T-helper 22 cell (primary cell): Measurements from ENCODE around the gene COX18.

Experiments used
- DNase-seq: peaks from one replicate; pipeline ENCODE4 v3.0.0-alpha.2; 2020; ENCODE audit warnings: low read depth

COX18 gene

DNA sequence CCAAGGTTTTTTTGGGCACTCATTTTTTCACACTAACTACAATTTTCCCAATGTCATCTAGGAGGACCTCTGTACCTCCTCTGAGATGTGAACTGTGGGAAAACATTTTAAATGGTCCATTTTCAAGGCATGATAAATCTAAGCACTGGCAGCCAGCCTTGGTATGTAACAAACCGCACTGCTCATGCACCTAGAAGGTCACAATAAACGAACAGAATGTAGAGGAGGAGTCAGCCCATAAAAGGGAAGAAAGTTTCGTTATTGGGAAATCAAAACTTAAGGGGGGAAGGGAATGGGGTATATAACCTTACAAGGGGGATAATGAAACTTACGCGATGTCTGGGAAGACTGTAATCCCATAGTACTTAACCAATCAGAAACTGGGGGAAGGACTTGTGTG is 16.4 kb downstream of the COX18 start:
- no peak for DNase-seq

DNA sequence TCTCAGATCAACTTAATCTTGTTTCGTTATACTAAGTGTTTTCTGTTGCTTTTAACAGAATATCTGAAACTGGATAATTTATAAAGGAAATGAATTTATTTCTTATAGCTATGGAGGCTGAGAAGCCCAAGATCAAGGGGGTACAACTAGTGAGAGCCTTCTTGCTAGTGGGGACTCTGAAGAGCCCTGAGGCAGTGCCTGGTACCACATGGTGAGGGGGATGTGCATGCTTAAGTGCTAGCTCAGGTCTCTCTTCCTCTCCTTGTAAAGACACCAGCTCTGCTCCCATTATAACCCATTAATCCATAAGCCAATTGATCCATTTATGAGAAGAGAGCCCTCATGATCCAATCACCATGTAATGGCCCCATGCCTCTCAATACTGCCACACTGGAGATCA is 17.9 kb downstream of the COX18 start:
- no peak for DNase-seq

DNA sequence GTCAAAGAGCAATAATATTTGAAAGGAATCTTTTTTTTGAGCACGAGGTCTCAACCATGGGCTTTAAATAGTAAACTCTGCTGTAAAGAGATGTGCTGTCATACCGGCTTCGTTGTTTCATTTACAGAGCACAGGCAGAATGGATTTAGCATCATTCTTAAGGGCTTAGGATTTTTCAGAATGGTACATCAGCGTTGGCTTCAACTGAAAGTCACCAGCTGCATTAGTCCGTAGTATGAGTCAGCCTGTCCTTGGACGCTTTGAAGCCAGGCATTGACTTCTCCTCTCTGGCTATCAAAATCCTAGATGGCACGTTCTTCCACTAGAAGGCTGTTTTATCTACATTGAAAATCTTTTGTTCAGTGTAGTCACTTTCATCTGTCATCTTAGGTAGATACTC is 23.6 kb downstream of the COX18 start:
- DNase-seq, result no peak

DNA sequence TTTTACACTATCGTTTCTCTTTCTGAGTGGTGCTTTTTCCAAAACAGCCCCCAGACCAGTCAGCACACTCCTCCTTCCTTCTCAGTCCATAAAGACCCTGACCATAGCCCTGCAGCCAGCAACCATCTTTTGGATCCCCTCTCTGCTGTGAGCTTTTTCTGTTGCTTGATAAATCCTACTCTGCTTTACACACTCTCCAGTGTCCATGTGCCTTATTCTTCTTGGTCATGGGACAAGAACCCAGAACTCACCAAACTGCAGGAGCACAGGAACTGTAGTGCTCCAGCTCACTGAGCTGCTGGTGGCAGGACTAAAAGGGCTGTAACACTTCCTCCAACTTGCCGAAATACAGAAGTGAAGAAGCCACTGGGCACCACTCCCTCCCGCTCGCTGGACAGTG is 32.5 kb downstream of the COX18 start:
- no peak for DNase-seq

DNA sequence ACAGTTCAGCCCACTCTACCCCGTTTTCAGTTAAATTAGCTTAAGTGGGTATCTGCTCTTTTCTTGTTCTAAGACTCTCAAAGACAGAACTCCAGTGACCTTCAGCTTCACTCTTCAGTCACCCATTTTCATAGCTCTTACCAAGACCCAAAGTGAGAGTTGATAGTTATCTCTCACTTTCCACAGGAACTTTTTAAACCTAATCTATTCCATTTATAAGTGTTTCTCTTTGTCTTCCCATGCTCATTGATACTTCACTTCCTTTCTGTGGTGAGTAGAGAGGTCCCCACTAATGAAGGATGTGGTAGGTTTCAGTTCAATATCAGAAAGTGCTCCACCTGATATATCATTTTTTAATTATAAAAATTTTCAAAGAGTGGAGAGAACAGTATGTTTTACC is 33.4 kb downstream of the COX18 start:
- no peak for DNase-seq

DNA sequence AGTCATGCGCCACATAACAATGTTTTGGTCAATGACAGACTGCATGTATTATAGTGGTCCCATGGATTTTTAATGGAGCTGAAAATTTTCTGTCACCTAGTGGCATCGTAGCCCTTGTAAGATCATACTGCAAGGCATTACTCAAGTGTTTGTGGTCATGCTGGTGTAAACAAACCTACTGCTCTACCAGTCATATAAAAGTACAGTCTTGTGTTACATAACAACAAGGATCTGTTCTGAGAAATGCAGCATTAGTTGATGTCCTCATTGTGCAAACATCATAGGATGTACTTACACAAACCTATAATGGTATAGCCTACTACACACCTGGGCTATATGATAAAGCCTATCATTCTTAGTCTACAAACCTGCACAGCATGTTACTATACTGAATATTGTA is 34.6 kb downstream of the COX18 start:
- no peak for DNase-seq

DNA sequence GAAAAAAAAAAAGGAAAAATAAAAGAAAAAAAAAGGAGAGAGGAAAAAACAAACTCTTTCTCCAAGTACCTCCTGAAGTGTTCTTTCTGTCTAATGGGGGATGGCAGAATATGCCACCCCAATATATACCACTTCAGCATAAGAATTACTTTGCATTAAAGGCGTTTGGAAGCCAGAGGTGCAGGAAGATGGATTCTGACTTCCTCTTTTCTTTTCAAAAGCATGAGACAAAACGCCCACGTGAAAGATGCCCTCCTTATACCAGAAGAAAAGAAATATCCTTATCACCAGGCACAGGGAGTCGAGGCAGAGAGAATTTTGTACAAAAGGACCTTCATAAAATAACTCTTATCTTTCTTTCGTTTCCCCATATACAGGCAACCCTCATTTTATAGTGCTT is 40.9 kb downstream of the COX18 start:
- DNase-seq, result no peak

DNA sequence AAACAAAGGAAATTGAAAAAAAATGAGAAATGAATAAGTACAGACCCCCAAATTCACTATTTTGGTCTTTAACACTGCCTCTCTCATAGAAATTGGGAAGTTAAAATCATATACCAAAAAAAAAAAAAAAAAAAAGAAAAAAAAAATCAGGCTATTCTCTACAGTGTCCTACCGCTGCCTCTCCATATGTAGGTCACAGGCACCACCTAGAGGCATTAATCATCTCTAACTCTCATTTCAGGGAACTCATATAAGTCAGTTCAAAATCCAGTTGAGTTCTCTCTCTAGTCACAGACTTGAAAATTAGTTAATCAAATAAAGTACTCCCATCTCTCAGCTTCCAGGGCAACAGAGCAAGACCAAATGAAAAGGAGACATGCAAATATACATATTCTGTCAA is 47.9 kb downstream of the COX18 start:
- DNase-seq, result no peak

DNA sequence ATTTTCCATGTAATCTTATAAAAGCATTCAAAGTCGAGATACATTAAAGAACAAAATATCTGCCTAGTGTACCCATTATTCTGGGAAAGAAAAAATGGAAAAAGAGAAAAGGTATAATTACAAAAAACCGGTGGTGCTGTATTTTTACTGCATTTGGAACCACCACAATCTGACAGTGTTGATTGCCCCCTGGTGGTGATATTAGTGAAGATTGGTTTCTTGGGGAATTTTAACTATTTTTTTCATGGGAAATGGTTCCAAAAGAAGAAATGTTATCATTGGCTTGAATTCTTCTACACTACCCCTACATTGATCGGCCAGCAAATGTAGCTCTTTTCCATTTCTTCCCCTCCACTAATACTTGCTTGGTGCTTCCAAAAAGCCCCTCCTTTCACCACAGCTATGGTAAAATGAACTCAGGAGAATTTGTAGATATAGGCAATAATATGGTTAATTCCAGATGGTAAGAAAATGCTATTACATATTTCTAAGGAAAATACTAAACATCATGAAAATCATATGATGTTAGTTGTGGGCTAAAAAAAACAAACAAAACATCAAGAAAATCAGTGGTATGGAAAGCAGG is 50.0 kb downstream of the COX18 start:
- DNase-seq, result no peak

DNA sequence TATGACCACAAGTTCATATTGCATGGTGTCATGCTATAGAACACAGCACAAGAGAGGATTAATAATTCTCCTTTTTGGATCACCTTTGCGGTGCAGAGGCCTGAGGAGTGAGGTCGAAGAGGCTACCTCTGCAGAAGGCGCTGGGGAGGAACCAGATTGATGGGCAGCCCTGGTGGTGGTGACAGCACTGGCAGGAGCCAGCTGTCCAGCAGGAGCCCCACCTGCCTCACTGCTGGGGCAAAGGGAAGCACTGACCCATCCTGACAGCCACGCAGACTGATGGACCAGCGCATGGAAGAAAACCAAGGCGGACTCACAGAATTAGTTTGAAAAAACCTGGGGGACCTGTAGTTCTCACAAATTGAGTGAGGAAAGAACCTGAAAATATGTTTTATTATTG is 50.9 kb downstream of the COX18 start:
- no peak for DNase-seq

DNA sequence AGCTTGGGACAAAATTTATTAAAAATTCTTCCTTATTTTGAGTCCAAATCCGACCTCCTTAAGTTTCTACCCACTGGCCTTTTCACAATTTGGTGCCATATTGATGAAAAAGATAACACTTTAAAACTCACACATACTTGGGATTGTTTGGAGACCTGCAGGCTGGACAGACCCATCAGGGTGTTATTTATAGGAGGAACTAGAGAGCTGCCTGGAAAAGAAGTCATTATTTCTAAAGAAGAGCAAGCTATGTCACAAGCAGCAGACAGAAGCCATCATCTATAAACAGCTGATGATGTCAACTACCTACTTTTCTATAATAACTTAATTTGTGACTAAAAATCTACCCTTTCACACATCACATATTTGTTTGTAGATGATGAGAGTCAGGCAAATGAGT is 56.2 kb downstream of the COX18 start:
- no peak for DNase-seq

DNA sequence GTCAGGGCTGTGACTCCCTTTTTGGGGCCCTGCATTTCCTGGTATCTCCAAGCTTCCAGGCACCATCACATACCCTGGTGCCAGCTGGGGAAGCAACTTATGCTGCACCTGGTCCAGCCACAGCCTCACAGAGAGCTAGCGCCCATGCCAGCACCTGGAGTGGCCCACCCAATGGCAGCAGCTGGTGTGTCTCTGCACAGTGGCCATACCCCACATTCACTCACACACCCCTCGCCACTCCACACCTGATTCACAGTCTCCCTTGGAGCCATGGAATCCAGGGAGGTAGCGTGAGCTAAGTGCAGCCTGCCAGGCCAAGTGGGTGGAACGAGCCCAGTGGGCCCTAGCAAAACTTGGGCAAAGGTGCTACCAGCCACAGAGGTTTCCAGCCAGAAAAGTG is 56.8 kb downstream of the COX18 start:
- no peak for DNase-seq

DNA sequence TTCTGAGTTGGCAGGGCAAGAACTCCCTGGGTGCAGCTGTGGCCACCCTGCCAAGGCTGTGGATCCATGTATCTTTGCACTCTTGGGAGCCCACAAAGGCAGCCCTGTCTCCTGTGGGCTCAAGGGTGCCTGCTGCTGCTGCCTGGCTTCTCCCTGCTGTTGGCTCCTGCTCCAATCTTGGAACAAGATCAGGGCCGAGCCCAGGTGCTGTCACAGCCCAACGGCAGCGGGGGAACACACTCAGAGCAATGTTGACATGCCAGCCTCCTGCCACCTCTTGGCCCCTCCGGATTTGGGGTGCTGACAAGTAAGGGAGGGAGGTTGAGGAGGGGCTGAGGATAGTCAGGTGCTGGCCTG is 57.9 kb downstream of the COX18 start:
- DNase-seq, result no peak

DNA sequence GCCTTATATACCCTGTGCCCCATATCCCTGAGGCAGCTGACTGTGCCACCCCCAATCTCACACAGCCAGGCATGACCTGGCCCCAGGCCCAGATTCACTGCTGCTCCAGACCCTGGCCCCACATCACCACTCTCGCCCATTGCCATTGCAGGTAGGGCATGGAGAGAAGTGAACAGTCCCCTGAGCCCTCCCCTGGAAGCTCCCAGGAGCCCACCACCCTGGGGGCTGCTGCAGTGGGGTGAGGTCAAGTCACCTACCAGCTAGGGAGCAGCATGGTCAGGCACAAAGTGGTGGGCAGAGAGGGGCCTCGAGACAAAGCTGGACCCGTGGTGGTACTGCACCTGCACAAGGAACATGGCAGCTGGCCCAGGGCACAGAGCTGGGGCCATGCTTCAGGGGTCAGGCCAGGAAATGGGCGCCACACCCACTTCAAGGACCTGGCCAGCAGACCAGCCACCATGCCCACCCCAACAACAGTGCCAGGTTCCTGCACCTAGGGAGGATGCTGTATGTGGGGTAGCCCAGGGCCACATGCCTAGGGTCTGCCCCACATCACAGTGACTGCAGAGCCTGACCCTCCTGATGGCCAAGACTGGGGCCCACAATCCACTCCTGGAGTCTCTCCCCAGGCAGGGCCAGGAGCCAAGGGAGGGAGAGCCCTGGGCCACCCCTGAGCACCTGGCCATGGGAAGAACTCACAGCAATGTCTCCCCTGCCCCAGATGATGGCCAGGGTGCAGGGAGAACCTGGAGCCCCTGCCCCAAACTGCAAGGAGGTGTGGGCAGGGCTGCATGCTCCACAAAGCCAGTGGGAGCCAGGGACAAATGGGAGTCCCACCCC is 58.5 kb downstream of the COX18 start:
- DNase-seq, result no peak

DNA sequence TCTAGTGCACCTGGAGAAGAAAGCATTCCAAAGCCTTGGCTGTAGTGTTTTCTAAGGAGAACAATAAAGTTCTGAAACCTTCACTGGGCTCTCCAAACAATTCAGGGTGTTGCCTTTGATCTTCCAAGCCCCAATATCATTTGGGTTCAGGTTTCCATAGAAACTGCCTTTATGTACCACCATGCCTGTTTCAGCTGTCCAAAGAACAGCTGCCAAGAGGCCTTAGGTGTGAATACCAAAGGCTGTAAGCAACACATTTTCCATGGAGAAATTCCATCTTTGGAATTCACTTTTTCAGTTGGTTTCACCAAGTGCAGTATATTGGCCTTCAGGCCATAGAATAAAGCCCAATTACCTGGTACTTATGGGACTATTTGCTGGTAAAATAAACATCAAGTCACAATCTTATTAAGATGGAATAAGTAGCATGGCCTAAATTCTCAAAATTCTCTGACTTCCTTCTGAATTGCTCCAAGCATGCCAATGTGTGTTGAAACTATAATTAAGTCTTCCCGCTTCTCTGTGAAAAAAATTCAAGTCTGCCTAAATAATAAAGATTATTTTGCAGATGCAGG is 61.9 kb downstream of the COX18 start:
- no peak for DNase-seq

DNA sequence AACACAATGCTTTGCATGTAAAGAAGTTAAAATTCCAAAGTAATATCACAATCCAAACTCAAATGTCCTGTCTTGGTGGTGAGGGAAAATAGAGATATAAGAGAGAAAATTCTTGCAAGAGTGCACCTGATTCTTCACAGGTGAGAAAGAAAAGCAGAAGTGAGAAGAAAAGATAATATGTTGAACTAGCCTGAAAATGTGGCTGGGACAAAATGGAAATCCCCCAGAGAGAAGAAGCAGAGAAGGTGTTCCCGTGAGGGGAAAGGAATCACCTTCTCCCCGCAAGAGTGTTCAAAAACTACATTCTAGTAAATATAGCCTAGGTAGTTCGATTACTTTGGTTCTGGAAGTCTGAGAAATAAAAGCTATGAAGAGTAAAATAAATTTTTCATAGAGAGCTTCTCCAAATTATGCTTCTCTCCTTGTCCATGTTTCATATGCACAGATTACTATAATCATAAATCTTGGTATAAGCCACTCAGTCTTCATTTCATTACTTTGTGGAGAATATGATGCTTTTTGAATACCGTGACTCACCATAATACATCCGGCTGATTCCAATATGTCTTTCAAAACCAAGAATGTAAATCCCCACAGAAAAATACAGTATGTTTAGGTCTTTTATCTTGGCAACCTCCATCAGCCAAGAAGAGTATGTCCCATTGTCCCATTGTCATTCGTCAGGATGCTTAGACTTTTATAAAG is 63.1 kb downstream of the COX18 start:
- no peak for DNase-seq

DNA sequence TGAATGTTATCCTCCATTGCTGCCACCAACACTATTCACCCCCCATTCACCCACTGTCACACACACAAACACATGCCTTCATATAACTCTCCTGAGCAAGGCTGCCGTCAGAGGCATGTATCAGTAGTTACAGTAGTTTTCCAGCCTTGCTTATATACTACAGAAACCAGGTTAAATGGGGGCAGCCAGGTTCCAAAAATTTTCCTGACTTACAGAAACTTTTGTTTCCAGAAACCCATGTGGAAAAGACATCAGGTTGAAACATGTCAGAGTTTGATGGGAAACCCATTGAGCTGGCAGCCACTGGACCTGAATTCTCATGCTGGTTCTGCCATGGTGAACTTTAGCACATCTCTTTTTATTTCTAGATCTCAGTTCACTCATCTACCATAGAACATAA is 64.0 kb downstream of the COX18 start:
- DNase-seq, result no peak
